EH (cell line): ENCODE measurements around the gene RFX8.

ENCODE experiments used
- DNase-seq: peaks from one replicate; pipeline ENCODE4 v3.0.0-alpha.2; 2015; ENCODE audit warnings: low read depth

RFX8 gene

DNA sequence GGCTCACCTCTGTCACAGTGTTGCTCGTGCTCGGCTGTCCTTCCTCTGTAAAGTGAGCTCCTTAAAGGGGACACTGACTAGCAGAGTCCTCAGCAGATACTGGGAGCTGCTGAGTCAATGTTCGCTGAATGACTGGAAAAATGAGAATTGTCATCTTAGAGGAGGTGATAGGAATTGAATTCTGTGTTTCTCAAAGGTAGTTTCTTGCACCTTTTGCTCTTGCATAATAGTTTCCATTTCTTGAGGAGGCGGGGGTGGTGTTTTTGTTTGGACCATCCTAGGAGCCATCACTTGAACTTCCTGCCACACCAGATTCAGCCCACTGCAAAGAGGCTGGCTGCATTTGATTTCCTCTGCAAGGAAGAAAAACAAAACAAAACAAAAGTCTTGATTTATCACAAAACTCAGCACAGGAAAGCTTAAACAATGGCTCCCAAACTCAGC lies 11.4 kb upstream of the RFX8 start:
- DNase-seq, result no peak

DNA sequence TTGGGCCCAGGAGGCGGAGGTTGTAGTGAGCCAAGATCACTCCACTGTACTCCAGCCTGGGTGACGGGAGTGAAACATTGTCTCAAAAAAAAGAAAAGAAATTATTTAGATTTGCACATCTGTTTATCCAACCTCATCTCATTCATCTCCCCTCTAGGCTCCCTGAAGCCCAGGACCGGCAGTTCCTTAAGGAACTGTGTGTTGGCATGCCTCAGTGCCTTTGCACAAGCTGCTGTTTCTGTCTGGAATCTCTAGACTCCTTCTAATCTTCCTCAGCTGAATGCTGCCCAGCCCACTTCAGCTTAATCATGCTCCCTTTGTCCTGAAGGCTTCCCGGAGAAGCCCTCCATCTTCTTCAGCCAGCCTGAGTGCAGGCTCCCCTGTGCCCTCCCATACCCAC lies 10.9 kb upstream of the RFX8 start:
- DNase-seq, result no peak

DNA sequence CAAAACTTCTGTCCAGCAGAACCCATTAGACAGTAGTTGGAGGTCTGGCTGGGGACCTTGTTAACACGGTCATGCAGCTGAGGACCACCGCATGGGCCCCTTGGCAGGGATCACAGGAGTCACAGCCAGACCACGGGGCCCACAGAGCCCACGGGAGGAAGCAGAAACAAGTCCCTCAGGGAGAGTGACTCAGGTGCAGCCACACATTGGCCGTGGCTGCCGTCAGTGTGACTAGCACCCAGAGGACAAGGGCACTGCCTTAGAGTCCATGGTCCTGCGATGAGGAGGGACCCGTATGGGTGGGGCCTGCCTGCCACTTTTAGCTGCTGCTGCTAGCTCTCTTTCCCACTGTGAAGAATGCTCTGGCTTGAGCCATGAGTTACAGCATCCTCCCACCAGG lies 5.9 kb upstream of the RFX8 start:
- no peak for DNase-seq

DNA sequence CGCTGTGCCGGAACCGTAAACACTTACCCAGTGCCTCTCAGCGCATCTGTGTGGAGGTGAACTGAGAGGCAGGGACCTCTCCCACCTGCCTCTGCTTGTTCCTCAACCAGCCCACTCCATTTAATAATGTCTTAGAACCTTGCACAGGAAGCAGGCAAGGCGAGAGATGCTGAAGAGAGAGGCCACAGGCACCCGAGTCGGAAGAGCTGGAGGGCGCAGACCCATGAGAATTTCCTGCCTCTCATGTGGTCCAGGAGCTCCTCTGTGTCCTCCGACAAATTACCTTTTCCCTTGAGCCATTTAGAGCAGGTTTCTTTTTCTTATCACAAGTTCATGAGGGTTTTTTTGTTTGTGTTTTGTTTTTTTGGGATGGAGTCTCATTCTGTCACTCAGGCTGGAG lies 4.9 kb upstream of the RFX8 start:
- no peak for DNase-seq

DNA sequence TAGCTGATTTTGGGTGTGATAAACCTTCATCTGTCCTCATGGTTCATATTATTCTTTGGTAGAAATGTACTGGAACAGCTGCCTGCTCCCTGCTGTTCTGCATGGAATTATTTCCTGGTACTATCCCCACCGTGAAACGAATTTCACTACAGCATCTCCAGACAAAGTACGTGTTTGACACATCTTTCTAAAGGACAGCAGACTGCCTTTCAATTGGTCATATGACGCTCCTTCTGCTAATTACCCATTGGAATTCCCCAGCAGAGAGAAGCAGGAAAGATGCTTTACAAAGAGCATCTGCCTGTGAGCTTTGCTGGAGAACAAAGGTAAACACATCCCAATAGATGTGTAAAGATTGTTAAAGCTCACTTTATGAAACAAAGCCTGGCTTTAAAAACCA lies 4.4 kb upstream of the RFX8 start:
- peak; percentile 34 for DNase-seq

DNA sequence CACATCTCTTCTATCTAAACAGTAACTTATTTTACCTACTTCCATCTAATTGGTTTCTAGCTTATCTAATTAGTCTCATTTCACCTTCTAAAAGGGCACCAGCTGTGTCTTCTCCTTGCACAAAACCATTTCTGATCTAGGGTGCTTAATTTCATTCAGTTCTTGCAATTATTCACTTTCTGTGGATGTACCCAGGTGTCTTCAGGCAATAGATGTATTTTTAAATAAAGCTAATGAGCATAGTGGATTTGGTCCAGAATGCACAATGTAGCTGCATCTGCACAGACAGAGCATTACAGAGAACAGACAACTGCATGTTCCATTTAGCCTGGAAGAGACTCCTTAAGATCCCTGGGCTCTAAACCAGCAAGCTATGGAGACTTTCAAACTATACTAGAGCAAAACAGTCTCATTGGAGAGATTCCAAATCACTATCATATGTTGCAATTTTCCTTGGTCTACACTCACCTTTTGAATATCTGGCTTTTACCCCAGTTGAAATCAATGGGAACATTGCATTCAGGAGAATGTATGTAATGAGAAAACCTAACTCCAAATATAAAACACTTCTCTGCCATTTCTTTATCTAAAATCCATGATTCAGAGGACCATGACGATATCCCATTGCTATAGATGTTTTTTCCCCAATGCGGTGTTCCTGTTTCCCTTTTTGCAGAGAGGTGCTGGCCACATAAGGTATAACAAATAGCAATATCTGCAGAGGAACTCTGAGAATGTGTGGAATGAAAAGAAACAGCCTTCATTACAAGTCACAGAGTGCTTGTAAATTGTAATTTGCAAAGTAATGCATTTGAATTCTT lies 3.5 kb upstream of the RFX8 start:
- peak; percentile 36 for DNase-seq

DNA sequence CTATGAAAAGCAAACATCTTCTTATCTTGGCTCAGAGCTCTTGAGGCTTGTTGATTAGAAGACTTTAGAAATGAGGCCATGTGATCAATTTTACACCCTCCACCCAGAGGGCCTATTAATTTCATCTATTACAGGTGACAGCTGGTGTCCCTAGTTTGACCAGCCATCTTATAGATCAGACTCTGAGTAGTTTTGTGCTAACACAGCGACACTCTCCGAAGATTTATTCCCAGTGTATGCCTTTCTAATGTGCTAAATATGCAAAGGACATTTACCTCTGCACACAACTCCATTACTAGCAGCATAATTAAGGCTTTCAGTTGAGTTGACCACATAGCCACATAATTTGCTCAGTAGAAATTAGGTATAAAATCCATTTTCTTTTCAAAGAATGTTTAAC lies 2.6 kb upstream of the RFX8 start:
- no peak for DNase-seq

DNA sequence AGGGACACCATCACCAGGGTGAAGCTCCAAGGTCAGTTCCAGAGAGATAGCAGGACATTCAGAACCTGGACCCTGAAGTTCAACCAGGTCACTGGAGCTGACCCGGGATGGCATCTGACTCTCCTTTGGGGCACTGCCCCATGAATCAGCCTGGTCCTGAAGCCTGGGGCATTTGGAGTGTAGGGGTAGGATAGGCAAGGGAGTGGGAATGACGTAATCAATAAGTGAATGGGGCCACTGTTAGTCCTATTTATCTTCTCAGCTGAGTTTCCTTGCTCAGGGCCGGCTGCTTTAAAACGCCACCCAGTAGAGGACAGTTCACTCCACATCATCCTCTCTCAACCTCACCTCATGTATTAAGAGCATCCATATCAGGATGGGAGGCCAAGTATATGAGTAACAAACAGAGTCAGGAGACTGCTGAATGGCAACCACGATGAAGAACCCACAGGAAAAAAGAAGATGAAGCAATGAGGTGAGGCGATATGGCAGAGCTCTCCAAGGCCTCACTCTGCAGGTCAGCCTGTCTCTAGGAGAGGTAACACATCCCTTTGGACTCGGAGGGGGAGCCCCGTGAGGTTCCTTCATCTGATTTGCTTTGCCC lies 1.8 kb upstream of the RFX8 start:
- DNase-seq, result no peak

DNA sequence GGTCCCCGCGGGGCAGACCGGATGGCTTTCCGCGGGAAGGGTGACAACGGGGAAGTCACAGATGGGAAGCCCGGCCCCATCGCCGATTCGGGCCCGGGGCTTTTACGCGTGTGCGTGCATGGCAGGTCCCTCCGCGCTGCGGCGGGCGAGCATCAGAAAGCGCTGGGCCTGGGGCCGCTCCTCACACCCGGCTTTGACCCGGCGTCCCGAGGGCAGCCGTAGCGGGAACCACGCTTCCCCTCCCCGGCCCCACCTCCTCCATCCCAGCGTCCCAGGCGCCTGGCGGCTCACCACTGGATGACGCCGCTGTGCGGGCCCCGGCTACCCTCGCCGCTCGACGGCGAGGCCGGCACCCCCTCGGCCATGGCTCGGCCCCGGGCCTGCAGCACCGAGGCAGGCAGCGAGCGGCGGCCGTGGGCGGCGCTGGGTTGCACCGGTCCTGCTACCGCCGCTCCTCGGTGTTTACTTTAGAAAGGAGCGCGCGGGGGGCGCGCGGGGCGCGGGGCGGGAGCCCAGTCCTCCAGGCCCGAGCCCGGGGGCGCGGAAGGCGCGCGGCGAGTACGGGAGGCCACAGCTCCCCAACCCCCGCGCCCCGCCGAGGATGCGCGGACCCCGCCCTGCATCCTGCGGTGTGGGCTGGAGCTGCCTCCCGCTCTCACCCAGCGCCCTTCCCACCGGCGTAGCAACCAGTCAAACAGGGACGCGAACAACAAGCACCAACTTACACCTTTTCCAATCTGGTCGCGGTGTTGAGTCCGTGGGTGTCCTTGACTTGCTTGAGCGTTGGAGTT lies 806 bp downstream of the RFX8 start:
- DNase-seq, result peak; percentile 58

DNA sequence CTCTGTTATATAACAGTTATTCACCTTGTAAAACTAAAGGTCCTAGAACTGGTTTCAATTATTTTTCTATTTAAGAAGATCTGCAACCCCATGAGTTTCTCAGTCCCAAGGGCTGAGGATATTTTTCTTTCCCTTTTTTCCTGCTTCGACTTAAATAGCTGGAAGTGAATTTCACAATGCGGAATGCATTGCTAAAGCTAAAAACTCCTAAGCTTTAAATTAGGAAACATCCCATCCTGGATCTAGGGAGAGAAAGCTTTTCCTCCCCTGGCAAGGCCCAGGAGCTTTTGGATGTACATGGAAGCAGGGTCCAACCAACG lies 1.4 kb downstream of the RFX8 start:
- DNase-seq, result peak; percentile 57

DNA sequence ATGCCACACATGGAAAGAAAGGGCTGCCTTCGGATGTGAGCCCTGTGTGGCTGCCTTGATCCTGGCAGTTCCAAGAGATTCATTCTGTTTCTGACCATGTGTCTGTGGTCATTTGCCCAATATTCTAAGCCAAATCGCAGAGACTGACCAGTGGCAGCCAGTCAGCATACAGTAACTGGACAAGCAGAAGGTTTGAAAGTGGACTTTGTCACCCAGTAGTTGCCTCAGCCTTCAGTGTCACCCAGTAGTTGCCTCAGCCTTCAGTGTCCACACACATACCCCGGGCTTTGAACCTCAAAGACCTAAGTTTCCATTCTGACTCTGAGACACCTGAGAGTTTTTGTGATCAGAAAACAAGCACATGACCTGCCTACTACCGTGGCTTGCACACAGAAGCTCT lies 5.0 kb downstream of the RFX8 start:
- DNase-seq, result no peak

DNA sequence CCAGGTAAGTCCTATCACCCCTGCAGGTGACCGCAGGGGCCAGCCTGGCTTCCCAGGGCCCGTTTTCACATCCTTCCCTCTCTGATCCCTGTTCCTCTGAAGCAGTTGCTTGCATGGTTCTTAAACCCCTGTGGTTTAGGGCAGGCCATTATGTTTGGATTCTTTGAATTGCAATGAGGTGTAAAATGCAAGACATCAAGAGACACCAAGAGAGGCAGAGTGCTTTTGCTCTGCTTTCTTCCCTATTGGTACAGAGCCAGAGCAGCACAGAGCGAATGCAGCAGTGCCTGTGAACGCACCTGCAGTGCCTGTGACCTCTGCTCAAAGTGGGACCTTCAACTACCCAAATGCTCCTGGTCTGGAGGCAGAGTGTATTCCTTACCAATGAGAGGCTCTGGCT lies 7.6 kb downstream of the RFX8 start:
- DNase-seq, result peak; percentile 11

DNA sequence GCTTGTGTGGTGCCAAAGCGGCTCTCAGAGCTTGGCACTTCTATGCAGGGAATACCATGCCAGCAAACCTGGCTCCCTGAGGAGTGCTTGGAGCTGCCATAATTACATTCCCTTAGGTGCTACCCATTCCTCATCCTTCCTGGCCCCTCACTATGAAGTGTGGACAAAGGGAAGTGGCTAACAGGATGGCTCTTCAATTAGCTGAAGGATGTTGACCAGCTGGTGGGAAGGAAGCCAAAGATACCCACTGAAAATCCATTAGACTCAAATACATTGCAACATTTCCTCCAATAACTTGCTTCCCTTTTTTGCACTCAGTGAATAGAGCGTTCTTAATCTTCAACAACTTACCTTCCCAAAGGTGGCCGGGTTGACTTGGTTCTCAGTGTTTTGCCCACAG lies 8.5 kb downstream of the RFX8 start:
- no peak for DNase-seq

DNA sequence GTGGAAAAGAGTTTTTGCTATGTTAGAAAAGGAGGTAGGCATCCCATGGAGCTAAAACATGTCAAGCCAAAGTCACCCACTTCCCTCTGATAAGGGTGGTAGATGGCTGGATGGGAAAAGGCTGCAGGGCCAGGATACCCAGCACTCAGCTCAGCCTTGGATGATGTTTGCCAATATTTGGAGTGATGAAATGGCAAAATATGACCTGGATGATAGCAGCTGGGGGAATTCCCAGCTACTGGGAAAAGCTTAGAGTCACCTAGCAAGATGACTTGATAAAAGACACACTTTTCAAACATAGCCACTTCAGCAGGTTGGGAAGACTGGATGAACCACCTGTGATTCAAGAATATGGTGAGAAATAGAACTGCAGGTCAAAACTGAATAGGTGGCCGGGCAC lies 10.1 kb downstream of the RFX8 start:
- DNase-seq, result no peak

DNA sequence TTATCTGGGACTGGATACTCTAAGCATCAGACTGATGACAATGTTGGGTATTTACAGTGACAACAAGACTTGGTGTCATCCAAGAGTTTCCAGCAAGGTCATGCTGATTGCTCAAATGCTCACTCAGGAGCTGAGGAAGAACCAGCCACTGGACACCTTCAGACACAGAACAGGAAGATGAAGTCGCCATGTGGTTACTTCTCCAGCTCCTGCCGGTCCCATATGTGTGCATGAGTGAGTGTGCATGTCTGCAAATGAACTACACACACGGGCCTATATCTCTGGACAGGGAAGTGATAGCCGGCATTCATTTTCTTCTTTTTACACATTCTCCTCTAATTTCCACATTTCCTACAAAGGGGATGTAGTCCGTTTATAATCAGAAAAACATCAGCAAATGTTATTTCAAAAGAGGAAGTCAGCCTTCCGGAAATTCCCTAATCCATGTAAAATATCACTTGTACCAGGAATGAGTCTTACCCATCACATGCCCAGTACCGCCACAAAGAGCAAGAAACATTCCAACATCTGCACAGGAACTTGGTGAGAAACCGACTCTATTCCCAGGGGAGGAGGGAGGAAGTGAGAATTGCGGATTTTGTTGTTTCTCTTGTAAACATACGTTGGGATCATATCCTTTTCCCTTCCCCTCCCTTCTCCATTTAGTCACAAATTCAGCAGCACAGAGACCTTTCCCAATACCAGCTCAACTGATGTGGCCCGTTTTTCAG lies 10.8 kb downstream of the RFX8 start:
- peak; percentile 83 for DNase-seq

DNA sequence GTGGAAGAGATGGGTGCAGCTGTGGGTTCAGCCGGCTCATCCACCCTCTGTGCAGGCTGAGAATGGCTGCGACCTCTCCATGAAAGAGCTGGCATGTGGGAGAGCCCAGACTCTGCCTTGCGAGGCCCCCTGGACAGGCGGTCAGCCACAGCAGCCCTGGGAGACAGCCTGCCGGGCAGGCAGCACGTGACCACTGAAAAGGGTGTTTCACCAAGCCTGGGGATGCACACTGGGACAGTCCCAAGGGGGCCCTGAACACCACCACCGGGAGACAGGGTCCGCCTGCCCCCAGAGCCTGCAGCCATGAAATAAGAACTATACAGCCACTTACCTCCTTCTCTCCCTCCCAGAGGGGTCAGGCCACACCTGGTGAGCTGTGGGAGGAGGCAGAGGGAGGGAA lies 11.5 kb downstream of the RFX8 start:
- no peak for DNase-seq

DNA sequence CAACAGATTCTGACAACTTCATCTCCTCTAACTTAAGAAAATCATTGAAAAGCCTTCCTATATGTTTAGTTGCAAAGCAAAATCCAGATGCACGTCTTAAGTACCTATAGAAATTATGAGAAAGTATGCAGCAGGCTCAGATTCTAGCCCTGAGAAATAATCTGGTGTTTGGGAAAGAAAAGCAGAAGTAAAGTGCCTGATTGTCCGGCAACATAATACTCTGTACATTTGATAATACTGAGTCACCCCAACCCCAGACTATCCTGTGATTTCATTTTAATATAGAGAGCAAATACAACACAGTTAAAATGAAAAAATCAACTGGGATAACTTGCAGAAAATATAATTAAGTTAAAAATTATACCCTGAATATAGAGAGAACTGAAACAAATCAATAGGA lies 13.5 kb downstream of the RFX8 start:
- no peak for DNase-seq

DNA sequence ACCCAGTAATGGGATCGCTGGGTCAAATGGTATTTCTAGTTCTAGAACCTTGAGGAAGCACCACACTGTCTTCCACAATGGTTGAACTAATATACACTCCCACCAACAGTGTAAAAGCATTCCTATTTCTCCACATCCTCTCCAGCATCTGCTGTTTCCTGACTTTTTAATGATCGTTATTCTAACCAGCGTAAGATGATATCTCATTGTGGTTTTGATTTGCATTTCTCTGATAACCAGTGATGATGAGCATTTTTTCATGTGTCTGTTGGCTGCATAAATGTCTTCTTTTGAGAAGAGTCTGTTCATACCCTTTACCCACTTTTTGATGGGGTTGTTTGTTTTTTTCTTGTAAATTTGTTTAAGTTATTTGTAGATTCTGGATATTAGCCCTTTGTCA lies 20.5 kb downstream of the RFX8 start:
- peak; percentile 74 for DNase-seq

DNA sequence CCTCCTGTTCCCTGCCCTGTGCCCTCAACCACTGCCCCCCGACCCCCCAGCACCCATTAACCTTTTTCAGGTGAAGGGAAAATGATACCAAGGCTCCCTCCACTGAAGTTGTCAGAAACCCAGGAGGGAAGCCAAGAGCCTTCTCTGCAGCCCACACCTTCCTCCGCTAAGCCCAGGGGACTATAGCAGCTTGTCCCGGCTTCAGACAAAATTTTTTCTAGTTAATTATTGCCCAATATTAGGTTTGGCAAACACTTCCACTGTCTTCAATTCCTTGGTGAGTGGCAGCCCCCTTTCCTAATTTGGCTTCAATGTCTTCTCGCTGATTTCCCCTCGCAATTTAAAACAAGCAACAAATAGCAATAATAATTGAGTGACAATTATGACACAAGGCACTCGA lies 23.9 kb downstream of the RFX8 start:
- DNase-seq, result no peak

DNA sequence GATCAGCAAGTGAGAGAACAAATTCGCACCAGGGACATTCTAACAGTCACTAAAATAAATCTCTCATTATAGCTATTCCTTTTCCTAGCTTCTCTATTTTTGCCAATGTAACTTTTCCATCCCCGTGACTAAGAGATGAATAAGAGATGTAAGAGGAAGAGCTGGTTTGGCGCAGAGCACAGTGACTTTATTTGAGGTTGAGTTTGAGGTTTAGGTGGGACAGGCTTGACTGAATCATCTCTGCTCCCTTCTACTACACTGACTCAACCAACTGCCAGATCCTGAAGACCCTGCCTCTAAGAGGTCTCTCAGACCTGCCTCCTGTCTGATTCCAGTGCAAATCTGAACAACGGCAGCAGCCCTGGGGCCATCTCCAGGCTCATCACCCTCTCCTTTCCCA lies 28.0 kb downstream of the RFX8 start:
- DNase-seq, result peak; percentile 83

DNA sequence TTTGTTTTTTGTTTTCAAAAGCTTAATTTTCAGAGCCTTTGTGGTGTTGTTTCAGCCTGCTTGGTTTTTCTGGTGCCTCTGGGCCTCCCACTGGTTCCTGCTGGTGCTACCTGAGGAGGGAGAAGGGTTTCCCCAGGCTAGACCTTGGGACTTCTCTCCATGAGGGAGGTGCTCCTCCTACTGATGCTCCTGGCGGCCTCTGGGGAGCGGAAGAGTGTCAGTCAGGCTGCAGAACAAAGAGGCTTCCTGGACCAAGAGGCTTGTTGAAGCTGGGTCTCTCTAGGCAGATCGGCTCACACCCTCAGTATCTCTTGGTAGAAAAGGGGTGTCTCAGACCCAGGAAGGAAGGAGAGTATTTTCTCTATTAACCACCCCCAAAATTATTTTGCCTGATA lies 32.2 kb downstream of the RFX8 start:
- DNase-seq, result peak; percentile 15

DNA sequence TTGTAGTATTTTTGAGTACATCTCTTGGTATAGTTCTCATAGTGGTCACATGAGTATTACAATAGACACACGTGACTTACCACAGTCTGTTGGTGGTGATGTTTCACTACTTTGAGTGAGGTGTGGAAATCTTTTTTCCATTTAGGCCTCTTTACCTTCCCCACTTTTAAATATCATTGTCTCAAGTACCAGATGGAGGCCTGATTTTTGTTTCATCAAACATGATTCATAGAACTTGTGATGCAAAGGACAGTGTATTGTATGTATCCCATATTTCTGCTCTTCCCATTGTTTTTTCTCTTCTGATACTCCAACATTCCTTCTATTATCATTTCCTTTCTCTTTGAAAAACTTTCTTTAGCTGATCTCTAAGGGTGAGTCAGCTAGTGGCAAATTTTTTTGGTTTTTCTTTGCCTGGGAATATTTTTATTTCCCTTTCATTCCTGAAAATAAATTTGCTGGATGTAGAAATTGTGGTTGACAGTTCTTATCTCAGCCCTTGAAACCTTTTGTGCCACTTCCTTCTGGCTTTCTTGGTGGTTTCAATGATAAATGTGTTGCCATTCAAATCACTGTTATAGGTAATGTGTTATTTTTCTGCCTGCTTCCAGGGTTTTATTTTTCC lies 32.8 kb downstream of the RFX8 start:
- peak; percentile 85 for DNase-seq
